Type B pancreatic cell (in vitro differentiated cells): Measurements from ENCODE around the gene SLC37A4. TPM values are rescaled to one million over a fixed set of nuclear protein-coding genes. Genes with fewer than 3 reads are reported as not detected.

Source experiments
- DNase-seq: peaks from one replicate; pipeline ENCODE4 v3.0.0; 2021; ENCODE audit warnings: mixed read lengths; ENCODE audit not compliant: unreplicated experiment; ENCODE audit errors: extremely low spot score
- H3K27ac Mint-ChIP-seq: 2 replicates; pipeline ENCODE4 v1.8.0; 2021; ENCODE audit warnings: mild to moderate bottlenecking, mixed read lengths
- H3K27me3 Mint-ChIP-seq: 2 replicates; pipeline ENCODE4 v1.8.0; 2021; ENCODE audit warnings: mixed read lengths
- H3K36me3 Mint-ChIP-seq: 2 replicates; pipeline ENCODE4 v1.8.0; 2021; ENCODE audit warnings: mixed read lengths
- H3K4me1 Mint-ChIP-seq: one replicate; pipeline ENCODE4 v1.8.0; 2021; ENCODE audit warnings: mixed read lengths; ENCODE audit not compliant: unreplicated experiment
- H3K4me3 Mint-ChIP-seq: 2 replicates; pipeline ENCODE4 v1.8.0; 2021; ENCODE audit warnings: mild to moderate bottlenecking, mixed read lengths
- H3K9me3 Mint-ChIP-seq: 2 replicates; pipeline ENCODE4 v1.8.0; 2021; ENCODE audit warnings: mixed read lengths
- CTCF ChIP-seq: fragments of 200-600 bp; sonication (generic); conservative IDR thresholded peaks from 2 replicates; pipeline ENCODE4 v1.5.0; 2021; ENCODE audit warnings: antibody characterized with exemption, mild to moderate bottlenecking
- long read RNA-seq: library from polyadenylated mRNA; unstranded; transcript quantifications from one replicate; pipeline ENCODE4 v2.0.0, GENCODE V29; 2020
- total RNA-seq: library from RNA; stranded (reverse); gene quantifications from 2 replicates; pipeline ENCODE4 v1.2.1, GENCODE V29; 2021; ENCODE audit warnings: low replicate concordance

The SLC37A4 gene
- 40.5 and 41.4 TPM in 2 replicates for total RNA-seq
- long read RNA-seq, transcript SLC37A4-210 (9 exons, 2,040 nt): major isoform, 52 of 103 reads
- long read RNA-seq, partial matches to known transcripts: 34 of 103 reads
- long read RNA-seq, other reads (novel, unspliced or antisense): 16 of 103 reads

- Mint-ChIP-seq H3K4me1 (peaks cover 15% of the 10 kb centered on the region), H3K9me3 (no peaks in the 10 kb centered on the region), H3K36me3 (peaks cover 8% of the 10 kb centered on the region), H3K27ac (peak within 1 kb of the TSS; percentile 90), H3K4me3 (peak within 1 kb of the TSS; percentile 93), H3K27me3 (no peaks in the 10 kb centered on the region)
- no peak for TF ChIP-seq CTCF
- DNase-seq: peak; percentile 99
Observed at GRCh38 chr11:119030329-119031047, at the start of gene SLC37A4. Gene SLC37A4 (minus strand): TSS chr11:119030877.

- H3K27ac Mint-ChIP-seq: no peak overlapping the region
- H3K4me1 Mint-ChIP-seq: no peaks in the 10 kb centered on the region
Observed at GRCh38 chr11:119078675-119079420, 48.2 kb upstream of the SLC37A4 start.

GRCh38 chr11:119077839-119078238 lies 47.2 kb upstream of the SLC37A4 start:
- Mint-ChIP-seq H3K9me3 (no peaks in the 10 kb centered on the region), H3K4me3 (no peak overlapping the region), H3K27me3 (no peaks in the 10 kb centered on the region), H3K27ac (no peak overlapping the region), H3K4me1 (no peaks in the 10 kb centered on the region), H3K36me3 (peaks cover 13% of the 10 kb centered on the region)
- DNase-seq: no peak
- TF ChIP-seq CTCF: no peak

More at GRCh38 chr11:119078675-119079420, 48.2 kb upstream of the SLC37A4 start:
- Mint-ChIP-seq H3K9me3 (no peaks in the 10 kb centered on the region), H3K4me3 (no peak overlapping the region), H3K27me3 (no peaks in the 10 kb centered on the region), H3K36me3 (peaks cover 7% of the 10 kb centered on the region)
- TF ChIP-seq CTCF: no peak
- DNase-seq: no peak

GRCh38 chr11:119067371-119068222 lies 36.9 kb upstream of the SLC37A4 start, which contains the start of gene VPS11:
Gene VPS11 (plus strand): TSS chr11:119067818. CDS start chr11:119067824, 6 bp downstream.
- Mint-ChIP-seq H3K27me3 (no peaks in the 10 kb centered on the region), H3K9me3 (no peaks in the 10 kb centered on the region), H3K4me1 (peaks cover 9% of the 10 kb centered on the region), H3K27ac (peak within 1 kb of the TSS; percentile 92), H3K36me3 (peaks cover 8% of the 10 kb centered on the region), H3K4me3 (peak within 1 kb of the TSS; percentile 97)
- TF ChIP-seq CTCF: no peak
- DNase-seq: peak; percentile 97

- Mint-ChIP-seq H3K27me3 (no peaks in the 10 kb centered on the region), H3K27ac (no peak overlapping the region), H3K4me3 (peak overlapping the region; percentile 59), H3K9me3 (no peaks in the 10 kb centered on the region), H3K4me1 (peaks cover 9% of the 10 kb centered on the region), H3K36me3 (peaks cover 8% of the 10 kb centered on the region)
- peak; percentile 62 for TF ChIP-seq CTCF
- DNase-seq: no peak
Observed at GRCh38 chr11:119065369-119065768, 34.7 kb upstream of the SLC37A4 start.
